UCSD-AML1 (cell line): Measurements from ENCODE around the gene TMEM41B.
A peak's percentile ranks its signal among the peaks of the same experiment; 100 is the strongest.
"Not testable (repeated sequence)": the region's sequence is repeated elsewhere in the genome, so short reads cannot be mapped to it uniquely, and the experiment has no call there.

Source experiments
- DNase-seq: peaks from one replicate; lab custom pipeline; 2025; ENCODE audit not compliant: unreplicated experiment; lab: John Stamatoyannopoulos, UW

TMEM41B gene, protein sequence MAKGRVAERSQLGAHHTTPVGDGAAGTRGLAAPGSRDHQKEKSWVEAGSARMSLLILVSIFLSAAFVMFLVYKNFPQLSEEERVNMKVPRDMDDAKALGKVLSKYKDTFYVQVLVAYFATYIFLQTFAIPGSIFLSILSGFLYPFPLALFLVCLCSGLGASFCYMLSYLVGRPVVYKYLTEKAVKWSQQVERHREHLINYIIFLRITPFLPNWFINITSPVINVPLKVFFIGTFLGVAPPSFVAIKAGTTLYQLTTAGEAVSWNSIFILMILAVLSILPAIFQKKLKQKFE

DNA sequence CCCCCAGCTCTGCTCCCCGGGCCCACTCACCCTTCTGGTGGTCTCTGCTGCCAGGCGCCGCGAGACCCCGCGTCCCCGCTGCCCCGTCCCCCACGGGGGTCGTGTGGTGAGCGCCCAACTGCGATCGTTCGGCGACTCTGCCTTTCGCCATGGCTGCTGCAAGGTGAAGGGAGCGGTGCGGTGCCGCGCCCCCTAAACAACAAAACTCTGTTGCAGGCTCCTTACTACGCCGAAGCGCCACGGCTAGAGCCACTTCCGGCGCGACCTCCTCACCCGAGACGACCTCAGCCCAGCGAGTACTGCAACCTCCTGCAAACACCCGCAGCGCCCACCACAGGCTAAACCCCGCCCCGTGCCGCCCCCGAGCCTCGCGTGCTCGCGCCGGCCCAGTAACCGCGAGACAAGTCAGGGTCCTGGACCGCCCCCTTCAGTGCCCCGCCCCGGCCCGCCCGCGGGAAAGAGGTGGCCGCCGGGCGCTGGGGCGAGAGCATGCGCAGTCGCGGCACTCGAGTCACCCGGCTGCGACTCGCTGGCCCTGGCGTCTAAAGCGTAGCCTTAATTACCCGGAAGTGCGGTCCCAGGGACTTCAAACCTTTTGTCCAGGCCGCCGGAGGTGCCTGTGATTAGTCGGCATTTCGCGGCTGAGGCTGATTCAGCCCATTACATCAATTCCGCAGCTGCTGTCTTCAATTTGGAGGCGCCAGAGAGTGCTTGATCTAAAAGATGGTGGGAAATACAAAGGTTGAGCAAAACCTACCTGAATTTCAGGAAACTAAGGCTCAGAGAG lies at the start of gene TMEM41B:
Gene TMEM41B, minus strand, starts transcription at position 303 of the 787 bp plus-strand sequence. Its CDS starts 152 bp downstream, at position 151.
- peak; percentile 99 for DNase-seq

DNA sequence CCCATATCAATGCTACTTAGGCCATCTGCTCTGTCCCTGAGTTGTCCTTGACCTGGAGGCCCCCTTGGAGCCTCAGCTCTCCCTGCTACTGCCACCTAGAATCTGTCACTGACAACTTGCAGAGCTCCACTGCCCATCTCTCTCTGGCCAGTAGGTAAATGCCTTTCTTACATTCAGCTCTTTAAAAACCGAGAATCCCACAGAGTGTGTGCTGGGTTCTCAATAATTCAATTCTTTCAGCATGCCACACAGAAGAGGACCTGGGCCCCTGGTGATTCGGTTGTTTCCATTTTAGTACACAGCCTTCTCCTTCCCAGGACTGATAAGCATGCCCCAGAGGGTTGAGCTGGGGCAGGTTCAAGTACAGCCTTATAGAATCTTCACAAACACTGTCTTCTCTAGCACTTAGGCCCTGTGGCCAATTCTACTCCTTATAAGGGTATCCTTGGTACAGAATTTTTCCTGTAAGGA lies 48.0 kb upstream of the TMEM41B start:
- DNase-seq, result peak; percentile 15

DNA sequence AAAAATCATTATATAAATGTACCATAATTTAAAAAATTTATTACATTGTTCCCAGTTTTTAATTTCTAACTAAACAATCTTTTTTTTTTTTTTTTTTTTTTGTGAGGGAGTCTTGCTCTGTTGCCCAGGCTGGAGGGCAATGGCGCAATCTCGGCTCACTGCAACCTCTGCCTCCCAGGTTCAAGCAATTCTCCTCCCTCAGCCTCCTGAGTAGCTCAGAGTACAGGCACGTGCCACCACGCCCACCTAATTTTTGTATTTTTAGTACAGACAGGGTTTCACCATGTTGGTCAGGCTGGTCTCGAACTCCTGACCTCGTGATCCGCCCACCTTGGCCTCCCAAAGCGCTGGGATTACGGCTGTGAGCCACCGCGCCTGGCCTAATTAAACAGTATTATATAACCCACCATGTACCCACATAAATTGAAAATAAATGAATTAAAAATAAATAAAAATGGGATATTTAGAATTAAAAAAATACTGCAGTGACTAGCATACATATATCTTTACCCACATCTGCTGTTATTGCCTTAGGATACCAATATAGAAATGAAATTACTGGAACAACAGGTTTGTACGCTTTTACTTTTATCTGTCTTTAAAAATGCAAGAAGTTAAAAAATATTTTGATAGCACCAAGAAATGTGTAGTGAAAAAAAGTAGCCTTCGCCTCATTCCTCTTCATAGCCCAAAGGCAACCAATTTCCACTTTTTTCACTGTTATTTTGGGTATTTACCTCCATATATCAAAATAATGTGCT lies 46.6 kb upstream of the TMEM41B start:
- not testable (repeated sequence) for DNase-seq

DNA sequence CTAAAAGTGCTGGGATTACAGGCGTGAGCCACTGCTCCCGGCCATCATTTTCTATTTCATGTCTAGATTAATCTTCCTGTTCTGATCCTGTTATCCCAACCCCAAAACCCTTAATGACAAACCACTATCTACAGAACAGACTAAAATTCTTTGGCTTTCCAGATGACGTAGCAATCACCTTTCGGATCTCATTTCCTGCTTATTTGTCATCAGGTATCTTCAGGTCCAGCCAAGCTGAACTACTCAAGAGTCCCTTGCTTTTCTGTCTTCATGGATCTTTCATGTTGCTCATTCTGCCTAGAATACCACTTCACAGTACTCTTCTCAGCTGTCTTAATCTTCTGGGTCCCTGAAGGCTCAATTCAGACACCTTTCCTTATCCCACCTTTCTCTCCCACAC lies 42.6 kb upstream of the TMEM41B start:
- no peak for DNase-seq

DNA sequence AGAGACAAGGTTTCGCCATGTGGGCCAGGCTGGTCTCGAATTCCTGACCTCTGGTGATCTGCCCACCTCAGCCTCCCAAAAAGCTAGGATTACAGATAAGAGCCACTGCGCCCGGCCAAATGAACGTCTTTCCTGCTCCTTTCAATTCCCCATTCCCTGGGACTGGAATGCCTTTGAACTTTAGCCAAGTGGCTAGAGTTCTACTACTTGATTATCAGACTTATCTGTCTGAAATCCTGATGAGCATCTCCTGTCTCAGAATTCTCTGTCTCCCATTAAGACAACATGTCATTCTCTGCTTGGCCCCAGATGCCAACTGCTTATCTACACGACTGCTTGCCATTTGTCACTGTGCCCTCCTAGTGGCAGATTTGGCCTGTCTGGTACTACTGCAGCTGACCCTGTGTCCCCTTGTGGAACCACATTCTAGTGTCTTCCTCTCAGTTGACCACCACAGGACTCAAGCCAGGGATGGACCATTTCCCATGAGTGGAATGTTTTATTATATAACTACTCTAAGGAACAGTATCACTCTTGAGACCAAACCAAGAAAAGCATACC lies 37.0 kb upstream of the TMEM41B start:
- no peak for DNase-seq

DNA sequence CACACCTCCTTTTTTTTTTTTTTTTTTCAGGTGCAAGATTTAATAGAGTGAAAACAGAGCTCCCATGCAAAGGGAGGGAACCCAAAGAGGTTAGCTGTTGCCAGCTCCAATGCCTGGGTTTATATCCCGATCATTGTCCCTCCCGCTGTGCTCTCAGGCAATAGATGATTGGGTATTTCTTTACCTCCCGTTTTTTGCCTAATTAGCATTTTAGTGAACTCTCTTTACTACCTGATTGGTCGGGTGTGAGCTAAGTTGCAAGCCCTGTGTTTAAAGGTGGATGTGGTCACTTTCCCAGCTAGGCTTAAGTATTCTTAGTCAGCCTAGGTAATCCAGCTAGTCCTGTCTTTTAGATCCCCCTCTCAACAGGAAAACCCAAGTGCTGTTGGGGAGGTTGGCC lies 33.4 kb upstream of the TMEM41B start:
- not testable (repeated sequence) for DNase-seq

DNA sequence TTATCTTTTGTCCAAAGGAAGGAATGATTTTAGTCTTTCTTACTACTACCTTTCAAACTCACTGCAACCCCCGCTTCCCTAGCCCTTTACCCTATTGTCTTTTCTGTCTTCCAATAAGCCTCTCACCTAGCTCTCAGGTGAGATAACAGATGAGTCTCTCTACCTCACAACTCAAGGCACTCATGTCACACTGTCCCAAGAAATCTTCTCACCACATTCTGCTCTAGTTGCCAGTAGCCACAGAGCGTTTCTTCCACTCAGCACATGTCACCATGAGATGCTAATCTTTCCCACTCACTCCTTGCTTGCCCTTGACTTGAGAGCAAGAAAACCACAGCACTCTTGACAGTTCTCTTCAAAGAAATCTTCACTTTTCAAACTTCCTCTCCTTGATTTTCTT lies 32.7 kb upstream of the TMEM41B start:
- no peak for DNase-seq

DNA sequence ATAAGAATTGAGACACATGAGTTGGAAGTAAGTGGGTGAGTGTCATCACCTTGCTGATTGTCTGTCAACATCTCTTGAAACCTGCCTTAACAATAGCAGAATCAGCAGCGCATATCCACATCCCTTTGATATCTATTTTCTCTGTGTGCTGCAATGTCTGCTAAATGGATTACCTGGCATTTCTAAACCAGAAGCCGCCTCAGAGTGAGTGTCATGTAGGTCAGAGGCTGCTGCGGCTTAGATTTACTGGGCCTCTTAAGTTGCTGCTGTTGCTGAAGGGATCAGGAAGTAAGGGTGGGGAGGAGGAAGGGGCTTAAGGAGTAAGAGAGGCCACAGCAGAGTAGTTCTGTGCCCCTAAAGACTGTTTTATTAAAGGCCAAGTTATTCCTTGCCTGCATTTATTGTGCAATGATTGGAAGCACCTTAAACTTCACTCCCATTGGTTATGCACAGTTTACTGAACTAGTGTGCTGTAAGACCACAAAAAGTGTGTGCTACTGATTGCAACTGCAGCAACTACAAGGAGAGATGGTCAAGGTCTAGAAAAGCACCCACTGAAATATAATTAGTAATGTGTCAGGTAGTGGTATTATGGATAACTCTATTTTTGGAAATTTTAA lies 29.8 kb upstream of the TMEM41B start:
- DNase-seq, result no peak

DNA sequence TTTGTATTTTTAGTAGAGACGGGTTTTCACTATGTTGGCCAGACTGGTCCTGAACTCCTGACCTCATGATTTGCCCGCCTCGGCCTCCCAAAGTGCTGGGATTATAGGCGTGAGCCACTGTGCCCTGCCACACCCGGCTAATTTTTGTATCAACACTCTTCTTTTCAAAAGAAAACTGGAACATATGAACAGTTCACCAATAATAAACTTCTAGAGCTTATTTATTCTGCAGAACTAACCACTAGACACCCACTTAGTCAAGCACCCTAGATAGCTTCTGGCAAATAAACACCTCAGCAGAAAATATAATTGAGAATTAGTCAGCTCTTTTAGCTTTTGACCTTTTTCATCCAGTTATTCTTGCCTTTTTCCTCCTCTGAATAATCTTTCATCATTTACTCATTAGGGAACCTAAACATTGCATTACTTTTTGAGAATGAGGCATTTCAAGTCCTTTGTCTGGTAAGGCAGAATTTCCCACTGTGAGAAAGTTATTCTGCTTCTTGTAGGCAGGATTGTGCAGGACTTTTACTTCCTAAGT lies 27.3 kb upstream of the TMEM41B start:
- no peak for DNase-seq

DNA sequence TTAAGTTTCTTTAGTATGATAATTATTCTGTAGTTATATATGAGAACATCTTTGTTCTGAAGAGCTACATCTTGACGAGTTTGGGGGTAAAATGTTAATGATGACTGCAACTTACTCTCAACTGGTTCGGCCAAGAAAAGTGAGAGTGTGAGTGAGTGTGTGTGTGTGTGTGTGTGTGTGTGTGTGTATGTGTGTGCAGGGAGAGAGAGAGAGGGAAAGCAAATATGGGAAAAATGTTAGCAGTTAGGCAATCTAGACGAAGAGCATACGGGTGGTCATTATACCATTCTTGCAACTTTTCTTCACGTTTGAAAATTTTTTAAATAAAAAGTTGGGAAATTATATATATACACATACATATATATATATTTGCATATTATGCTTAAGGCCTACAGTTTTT lies 18.3 kb upstream of the TMEM41B start:
- DNase-seq, result no peak

DNA sequence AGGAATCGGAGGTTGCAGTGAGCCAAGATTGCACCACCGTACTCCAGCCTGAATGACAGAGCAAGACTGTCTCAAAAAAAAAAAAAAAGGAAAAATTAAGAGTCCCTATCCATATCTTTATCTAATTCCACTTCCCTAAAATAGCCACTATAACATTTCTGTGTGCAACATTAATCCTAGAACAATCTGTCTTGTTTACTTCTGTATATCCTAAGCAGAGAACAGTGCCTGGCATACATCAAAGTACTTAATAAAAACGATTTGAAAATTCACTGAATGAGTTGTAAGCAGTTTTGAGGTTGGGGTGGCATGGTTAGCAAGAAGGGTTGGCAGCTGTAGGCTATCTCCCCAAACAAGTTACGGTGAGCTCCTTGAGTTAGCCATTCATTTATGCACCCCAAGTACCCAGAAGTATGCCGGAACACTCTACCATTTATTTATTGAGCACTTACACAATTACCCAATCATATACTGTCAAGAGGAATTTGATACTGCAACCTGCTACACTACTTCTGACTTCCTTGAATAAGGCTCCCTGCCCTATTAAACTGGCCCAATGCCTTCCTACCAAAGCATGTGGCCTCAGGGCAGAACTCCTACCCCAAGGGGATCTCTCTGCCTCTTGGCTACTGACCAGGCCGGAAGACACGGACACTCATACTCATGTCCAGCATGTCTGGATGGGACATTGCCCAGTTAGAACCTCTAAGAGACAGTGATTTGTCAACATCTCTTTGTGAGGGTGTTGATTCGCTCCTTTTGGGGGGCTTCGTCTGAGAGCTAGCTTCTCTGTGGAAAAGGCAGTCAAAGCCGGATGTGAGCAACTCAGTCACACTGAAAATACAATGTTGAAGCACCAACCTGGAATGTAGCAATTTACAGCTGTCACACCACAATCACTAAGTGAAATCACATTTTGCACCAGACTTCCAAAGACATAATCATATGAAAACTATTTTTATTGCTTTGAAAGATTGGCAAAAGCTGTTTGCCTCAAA lies 16.3 kb upstream of the TMEM41B start:
- no peak for DNase-seq

DNA sequence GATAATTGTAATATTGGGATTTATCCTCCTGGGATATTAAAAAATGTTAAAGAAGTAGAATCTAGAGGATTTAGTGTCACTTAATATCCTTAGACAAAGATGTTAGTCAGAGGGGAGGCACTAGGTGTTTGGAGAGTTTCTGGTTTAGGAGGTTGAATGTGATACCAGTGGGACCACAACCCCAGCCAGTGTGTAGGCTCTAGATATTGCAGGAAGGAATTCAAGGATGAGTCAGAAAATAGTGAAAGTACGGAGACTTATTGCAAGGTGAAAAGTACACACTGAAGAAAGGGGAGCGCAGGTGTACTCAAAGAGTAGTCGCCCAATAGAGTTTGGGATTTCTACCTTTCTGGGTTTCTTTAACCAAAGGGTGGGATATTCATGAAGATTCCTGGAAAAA lies 5.7 kb upstream of the TMEM41B start:
- no peak for DNase-seq

DNA sequence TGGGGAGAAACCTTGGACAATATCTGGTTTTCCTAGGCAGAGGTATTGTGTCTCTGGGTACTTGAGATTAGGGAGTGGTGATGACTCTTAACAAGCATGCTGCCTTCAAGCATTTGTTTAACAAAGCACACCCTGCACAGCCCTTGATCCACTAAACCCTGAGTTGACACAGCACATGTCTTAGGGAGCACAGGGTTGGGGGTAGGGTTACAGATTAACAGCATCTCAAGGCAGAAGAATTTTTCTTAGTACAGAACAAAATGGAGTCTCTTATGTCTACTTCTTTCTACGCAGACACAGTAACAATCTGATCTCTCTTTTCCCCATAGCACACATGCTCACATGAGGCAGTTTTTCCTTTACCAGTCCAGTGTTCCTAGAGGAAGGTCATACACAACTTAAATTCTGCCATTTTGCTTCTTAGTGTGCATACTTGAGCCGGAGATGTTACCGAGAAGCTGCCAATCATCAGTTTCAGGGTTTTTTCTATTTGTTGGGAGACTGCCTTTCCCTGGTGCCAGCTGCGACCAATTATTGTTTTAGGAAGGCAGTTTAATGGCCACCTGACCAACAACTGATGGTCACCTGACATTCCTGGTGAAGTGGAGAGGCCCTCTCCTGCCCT lies 5.1 kb upstream of the TMEM41B start:
- not testable (repeated sequence) for DNase-seq

DNA sequence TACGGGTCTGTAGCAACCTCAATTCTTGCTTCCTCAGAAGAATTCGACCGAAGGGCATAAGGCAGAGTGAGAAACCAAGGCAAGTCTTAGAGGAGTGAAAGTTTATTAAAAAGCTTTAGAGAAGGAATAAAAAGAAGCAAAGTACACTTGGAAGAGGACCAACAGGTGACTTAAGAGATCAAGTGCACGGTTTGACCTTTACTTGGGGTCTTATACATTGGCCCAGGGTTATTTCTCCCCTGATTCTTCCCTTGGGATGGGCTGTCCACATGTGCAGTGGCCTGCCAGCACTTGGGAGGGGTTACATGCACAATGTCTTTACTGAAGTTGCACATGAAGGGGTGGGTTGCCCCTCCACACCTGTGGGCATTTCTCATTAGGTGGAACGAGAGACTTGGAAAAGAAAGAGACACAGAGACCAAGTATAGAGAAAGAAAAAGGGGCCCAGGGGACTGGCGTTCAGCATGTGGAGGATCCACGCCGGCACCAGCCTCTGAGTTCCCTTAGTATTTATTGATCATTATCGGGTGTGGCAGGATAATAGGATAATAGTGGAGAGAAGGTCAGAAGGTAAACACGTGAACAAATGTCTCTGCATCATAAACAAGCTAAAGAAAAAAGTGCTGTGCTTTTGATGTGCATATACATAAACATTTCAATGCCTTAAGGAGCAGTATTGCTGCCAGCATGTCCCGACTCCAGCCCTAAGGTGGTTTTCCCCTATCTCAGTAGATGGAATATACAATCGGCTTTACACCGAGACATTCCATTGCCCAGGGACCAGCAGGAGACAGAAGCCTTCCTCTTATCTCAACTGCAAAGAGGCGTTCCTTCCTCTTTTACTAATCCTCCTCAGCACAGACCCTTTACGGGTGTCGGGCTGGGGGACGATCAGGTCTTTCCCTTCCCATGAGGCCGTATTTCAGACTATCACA lies 4.3 kb upstream of the TMEM41B start:
- not testable (repeated sequence) for DNase-seq

DNA sequence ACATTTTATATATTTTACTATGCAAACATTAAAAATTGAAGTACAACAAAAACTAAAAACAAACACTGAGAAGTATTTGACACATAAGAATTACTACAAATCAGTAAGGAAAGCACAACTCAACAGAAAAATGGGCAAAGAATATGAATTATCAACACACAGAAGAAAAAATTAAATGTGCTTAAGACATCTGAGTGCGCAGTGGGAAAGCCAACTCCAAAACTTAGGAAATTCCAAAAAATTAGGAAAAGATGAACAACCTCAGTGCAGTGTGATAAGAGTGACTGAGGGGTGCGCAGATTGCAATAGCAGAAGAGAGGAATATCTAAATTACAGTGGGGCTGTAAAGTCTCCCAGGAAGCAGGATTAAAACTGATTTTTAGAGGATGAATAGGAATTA lies 1.9 kb upstream of the TMEM41B start:
- no peak for DNase-seq

DNA sequence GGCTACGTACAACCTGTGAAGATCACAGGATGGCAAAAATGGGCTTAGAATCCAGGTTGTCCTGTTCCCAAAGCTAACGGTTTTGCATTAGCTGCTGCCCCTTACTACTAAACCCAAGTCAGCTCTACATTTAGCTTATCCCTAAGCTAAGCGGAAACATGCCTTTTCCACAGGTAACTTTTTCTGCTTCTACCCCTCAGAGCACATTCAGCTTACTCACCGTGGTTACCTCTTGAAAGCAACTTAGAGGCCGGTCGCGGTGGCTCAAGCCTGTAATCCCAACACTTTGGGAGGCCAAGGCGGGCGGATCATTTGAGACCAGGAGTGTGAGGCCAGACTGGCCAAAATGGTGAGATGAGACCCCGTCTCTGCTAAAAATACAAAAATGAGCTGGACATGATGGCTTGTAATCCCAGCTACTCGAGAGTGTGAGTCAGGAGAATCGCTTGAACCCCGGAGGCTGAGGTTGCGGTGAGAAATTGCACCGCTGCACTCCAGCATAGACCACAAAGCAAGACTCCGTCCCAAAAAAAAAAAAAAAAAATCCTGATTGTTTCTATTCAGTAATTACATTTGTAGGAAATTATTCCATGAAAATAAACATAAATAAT lies 790 bp upstream of the TMEM41B start:
- no peak for DNase-seq

DNA sequence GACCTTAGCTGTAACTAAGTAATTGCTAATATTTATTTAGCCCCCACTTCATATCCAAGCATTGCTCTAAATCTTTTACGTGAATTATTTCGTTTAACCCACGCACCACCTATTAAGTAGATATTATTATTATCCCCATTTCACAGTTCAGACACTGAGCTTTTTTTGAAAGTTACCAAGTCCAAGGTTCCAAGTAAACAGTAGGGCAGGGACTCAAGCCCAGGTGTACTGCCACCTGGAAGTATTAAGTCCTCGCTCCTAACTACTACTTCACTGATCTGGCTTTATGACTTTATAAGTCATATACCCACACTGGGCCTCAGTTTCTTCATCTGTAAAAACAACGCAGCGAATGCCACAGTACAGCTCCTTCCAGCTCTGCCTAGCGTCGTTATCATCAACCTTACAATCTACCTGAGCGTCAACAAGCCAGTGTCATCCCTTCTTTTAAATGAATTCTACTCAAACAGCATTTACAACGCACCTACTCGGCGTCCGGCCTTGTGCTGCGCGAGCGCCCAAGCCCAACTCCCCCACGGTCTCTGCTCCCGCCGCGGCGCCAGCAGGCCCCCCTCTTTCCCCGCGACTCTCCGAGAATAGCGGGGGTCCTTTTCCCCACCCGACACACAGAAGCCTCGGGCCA lies 624 bp downstream of the TMEM41B start:
- DNase-seq, result peak; percentile 39
